Chondrocyte (in vitro differentiated cells): ENCODE results near the gene TMEM107. TPM values are rescaled to one million over a fixed set of nuclear protein-coding genes. Genes with fewer than 3 reads are reported as not detected.

Experiments
- DNase-seq: peaks from one replicate; pipeline ENCODE4 v3.0.0; 2021; ENCODE audit warnings: mixed read lengths, low spot score
- H3K27ac Mint-ChIP-seq: one replicate; pipeline ENCODE4 v1.8.0; 2021; ENCODE audit warnings: mild to moderate bottlenecking, moderate library complexity, mixed read lengths; ENCODE audit not compliant: unreplicated experiment
- H3K27me3 Mint-ChIP-seq: 2 replicates; pipeline ENCODE4 v1.8.0; 2021; ENCODE audit warnings: low read depth, mixed read lengths
- H3K36me3 Mint-ChIP-seq: 2 replicates; pipeline ENCODE4 v1.8.0; 2021; ENCODE audit warnings: low read depth, mixed read lengths
- H3K4me1 Mint-ChIP-seq: 2 replicates; pipeline ENCODE4 v1.8.0; 2021; ENCODE audit warnings: low read depth, mild to moderate bottlenecking, mixed read lengths
- H3K4me3 Mint-ChIP-seq: one replicate; pipeline ENCODE4 v1.8.0; 2021; ENCODE audit warnings: mild to moderate bottlenecking, moderate library complexity, mixed read lengths; ENCODE audit not compliant: unreplicated experiment
- H3K9me3 Mint-ChIP-seq: 2 replicates; pipeline ENCODE4 v1.8.0; 2021; ENCODE audit warnings: low read depth, mixed read lengths
- CTCF ChIP-seq: fragments of 200-600 bp; sonication (generic); IDR thresholded peaks from 2 replicates; pipeline ENCODE4 v1.5.0; 2021; ENCODE audit warnings: antibody characterized with exemption, mild to moderate bottlenecking, moderate library complexity
- total RNA-seq: library from RNA; stranded (reverse); gene quantifications from 3 replicates; pipeline ENCODE4 v1.2.1, GENCODE V29; 2021

Gene TMEM107
- total RNA-seq, 1 donor from 2014 or later = 7.8 TPM

- Mint-ChIP-seq H3K36me3 (no peaks in the 10 kb centered on the region), H3K27me3 (no peaks in the 10 kb centered on the region), H3K4me3 (no peak overlapping the region), H3K27ac (no peak overlapping the region), H3K4me1 (peaks cover 11% of the 10 kb centered on the region), H3K9me3 (no peaks in the 10 kb centered on the region)
- TF ChIP-seq CTCF = no peak
- DNase-seq = no peak
These were observed 11.5 kb upstream of the TMEM107 start for GRCh38 chr17:8187517-8188262.

- no peak for TF ChIP-seq CTCF
- no peak overlapping the region for H3K27ac Mint-ChIP-seq
- H3K4me1 Mint-ChIP-seq = peaks cover 11% of the 10 kb centered on the region
- H3K4me3 Mint-ChIP-seq = no peak overlapping the region
- DNase-seq = no peak
- no peaks in the 10 kb centered on the region for H3K9me3 Mint-ChIP-seq
- H3K36me3 Mint-ChIP-seq = no peaks in the 10 kb centered on the region
- no peaks in the 10 kb centered on the region for H3K27me3 Mint-ChIP-seq
These were observed 10.8 kb upstream of the TMEM107 start for GRCh38 chr17:8186787-8187516.

GRCh38 chr17:8186446-8186786 is 10.2 kb upstream of the TMEM107 start:
- no peaks in the 10 kb centered on the region for H3K27me3 Mint-ChIP-seq
- peaks cover 11% of the 10 kb centered on the region for H3K4me1 Mint-ChIP-seq
- no peaks in the 10 kb centered on the region for H3K9me3 Mint-ChIP-seq
- peak; percentile 74 for TF ChIP-seq CTCF
- no peak for DNase-seq
- H3K27ac Mint-ChIP-seq = no peak overlapping the region
- no peaks in the 10 kb centered on the region for H3K36me3 Mint-ChIP-seq
- no peak overlapping the region for H3K4me3 Mint-ChIP-seq

GRCh38 chr17:8185582-8186445 is 9.6 kb upstream of the TMEM107 start:
- Mint-ChIP-seq H3K27me3 (no peaks in the 10 kb centered on the region), H3K9me3 (no peaks in the 10 kb centered on the region)
- no peak for DNase-seq

More at GRCh38 chr17:8185582-8186445, 9.6 kb upstream of the TMEM107 start:
- no peak overlapping the region for H3K27ac Mint-ChIP-seq
- H3K4me1 Mint-ChIP-seq = peaks cover 8% of the 10 kb centered on the region
- TF ChIP-seq CTCF = no peak
- no peak overlapping the region for H3K4me3 Mint-ChIP-seq
- H3K36me3 Mint-ChIP-seq = no peaks in the 10 kb centered on the region
